H1 (cell line): ENCODE measurements around the gene DHPS. TPM values are rescaled to one million over a fixed set of nuclear protein-coding genes. Genes with fewer than 3 reads are reported as not detected.

ENCODE experiments used
- CTCF ChIA-PET: fragments of 300-600 bp; sonication (Branson Sonifier 250); formaldehyde crosslinking; loops from one replicate; lab custom pipeline; 2021; ENCODE audit not compliant: partially characterized antibody; lab: Charles Lee
- POLR2A ChIA-PET: fragments of 300-600 bp; sonication (Branson Sonifier 250); formaldehyde crosslinking; loops from one replicate; lab custom pipeline; 2021; ENCODE audit warnings: inconsistent platforms; ENCODE audit not compliant: partially characterized antibody; lab: Charles Lee
- DNase-seq, 2 experiments: peaks; one replicate each; pipeline versions ENCODE4 v3.0.0 to v3.0.0-alpha.2; 2010 to 2022; ENCODE audit warnings: low spot score in 2 of 2, low read depth in 1 of 2, mixed read lengths in 1 of 2
- FAIRE-seq: peaks from 2 replicates; lab custom pipeline; 2011; peaks lifted over from hg19 to GRCh38; lab: Jason Lieb, UNC
- H2AFZ ChIP-seq: 2 replicates; pipeline ENCODE4 v1.8.1; 2012; ENCODE audit warnings: low read length, inconsistent platforms
- H2AK5ac ChIP-seq: 2 replicates; pipeline ENCODE4 v1.6.1; 2013; ENCODE audit warnings: low read depth, low read length
- H2BK120ac ChIP-seq: replicated peaks from 2 replicates; pipeline ENCODE3; 2013; ENCODE audit warnings: low read depth, low read length, inconsistent platforms
- H2BK12ac ChIP-seq: 2 replicates; pipeline ENCODE4 v1.6.1; 2013; ENCODE audit warnings: low read depth, low read length
- H2BK15ac ChIP-seq: 2 replicates; pipeline ENCODE4 v1.6.1; 2013; ENCODE audit warnings: low read length
- H2BK20ac ChIP-seq: 2 replicates; pipeline ENCODE4 v1.6.1; 2013; ENCODE audit warnings: low read length
- H2BK5ac ChIP-seq: 2 replicates; pipeline ENCODE4 v1.6.1; 2013; ENCODE audit warnings: low read depth, low read length
- H3K14ac ChIP-seq: 2 replicates; pipeline ENCODE4 v1.6.1; 2013; ENCODE audit warnings: inconsistent platforms; ENCODE audit not compliant: insufficient read length
- H3K18ac ChIP-seq: 2 replicates; pipeline ENCODE4 v1.6.1; 2013; ENCODE audit warnings: low read length; ENCODE audit errors: extremely low read depth
- H3K23ac ChIP-seq: 2 replicates; pipeline ENCODE4 v1.6.1; 2013; ENCODE audit warnings: inconsistent platforms; ENCODE audit not compliant: insufficient read length
- H3K23me2 ChIP-seq: 2 replicates; pipeline ENCODE4 v1.6.1; 2013; ENCODE audit warnings: low read depth, low read length
- H3K27ac ChIP-seq: 2 replicates; pipeline ENCODE4 v1.6.1; 2011; ENCODE audit warnings: low read depth, low read length, inconsistent platforms
- H3K27me3 ChIP-seq, 4 experiments: replicated peaks in 1 of 4; 1 replicate in 1 of 4; 2 replicates in 3 of 4; pipeline versions ENCODE4 v1.6.1 to v1.8.1; 2011 to 2013; ENCODE audit warnings: low read length in 3 of 4, mild to moderate bottlenecking in 3 of 4, inconsistent platforms in 2 of 4, mixed read lengths in 2 of 4, moderate library complexity in 1 of 4; ENCODE audit not compliant: control insufficient read depth in 3 of 4, insufficient read depth in 3 of 4; ENCODE audit errors: extremely low read depth in 1 of 4
- H3K36me3 ChIP-seq, 4 experiments: 2 replicates each; pipeline versions ENCODE4 v1.6.1 to v1.8.1; 2011 to 2013; ENCODE audit warnings: mild to moderate bottlenecking in 4 of 4, low read length in 3 of 4, moderate library complexity in 2 of 4, control low read depth in 1 of 4, inconsistent platforms in 1 of 4; ENCODE audit not compliant: insufficient read depth in 4 of 4, control insufficient read depth in 2 of 4
- H3K4ac ChIP-seq: replicated peaks from 2 replicates; pipeline ENCODE3; 2013; ENCODE audit warnings: low read length, low read depth, mixed read lengths, inconsistent platforms; ENCODE audit not compliant: insufficient read length
- H3K4me1 ChIP-seq, 4 experiments: replicated peaks in 1 of 4; 1 replicate in 1 of 4; 2 replicates in 3 of 4; pipeline versions ENCODE4 v1.6.1 to v1.8.1; 2011 to 2013; ENCODE audit warnings: low read length in 3 of 4, inconsistent platforms in 2 of 4, mixed read lengths in 1 of 4; ENCODE audit not compliant: insufficient read depth in 4 of 4, control insufficient read depth in 3 of 4
- H3K4me2 ChIP-seq, 2 experiments: 2 replicates each; pipeline versions ENCODE4 v1.6.1 to v1.8.1; 2011 to 2013; ENCODE audit warnings: low read depth in 2 of 2, low read length in 2 of 2, control low read depth in 1 of 2, inconsistent platforms in 1 of 2, mild to moderate bottlenecking in 1 of 2; ENCODE audit not compliant: insufficient read depth in 1 of 2
- H3K4me3 ChIP-seq, 4 experiments: fragments of 200-600, 300-600 bp in 1 of 4; sonication (generic), shearing (Covaris generic), sonication (Bioruptor Twin) in 1 of 4; 2 replicates each; pipeline versions ENCODE4 v1.5.1 to v1.8.1; 2011 to 2016; ENCODE audit warnings: low read length in 4 of 4, low read depth in 3 of 4, control low read depth in 2 of 4, inconsistent platforms in 2 of 4, mild to moderate bottlenecking in 2 of 4, mixed read lengths in 1 of 4, moderate library complexity in 1 of 4; ENCODE audit not compliant: insufficient read depth in 2 of 4; ENCODE audit errors: extremely low read depth in 1 of 4
- H3K56ac ChIP-seq: replicated peaks from 2 replicates; pipeline ENCODE3; 2013; ENCODE audit warnings: low read depth, mild to moderate bottlenecking, mixed read lengths, low read length, inconsistent platforms; ENCODE audit not compliant: insufficient read length
- H3K79me1 ChIP-seq: 2 replicates; pipeline ENCODE4 v1.6.1; 2013; ENCODE audit warnings: low read depth, low read length, control low read depth
- H3K79me2 ChIP-seq, 2 experiments: 2 replicates each; pipeline versions ENCODE4 v1.6.1 to v1.8.1; 2012 to 2013; ENCODE audit warnings: low read length in 2 of 2, mild to moderate bottlenecking in 2 of 2, inconsistent platforms in 1 of 2; ENCODE audit not compliant: insufficient read depth in 2 of 2, control insufficient read depth in 1 of 2
- H3K9ac ChIP-seq, 4 experiments: replicated peaks in 1 of 4; 1 replicate in 1 of 4; 2 replicates in 3 of 4; pipeline versions ENCODE4 v1.6.1 to v1.8.1; 2011 to 2013; ENCODE audit warnings: low read depth in 3 of 4, low read length in 3 of 4, control low read depth in 2 of 4, mild to moderate bottlenecking in 2 of 4, moderate library complexity in 2 of 4, inconsistent platforms in 1 of 4; ENCODE audit errors: extremely low read depth in 1 of 4
- H3K9me3 ChIP-seq, 2 experiments: 2 replicates each; pipeline versions ENCODE4 v1.6.1 to v1.8.1; 2012 to 2013; ENCODE audit warnings: mild to moderate bottlenecking in 2 of 2, moderate library complexity in 2 of 2, control low read depth in 1 of 2, inconsistent platforms in 1 of 2, low read depth in 1 of 2, low read length in 1 of 2, mixed read lengths in 1 of 2; ENCODE audit not compliant: insufficient read depth in 2 of 2
- H4K20me1 ChIP-seq, 2 experiments: replicated peaks in 1 of 2; 2 replicates each; pipeline versions ENCODE3 to v1.8.1; 2011 to 2013; ENCODE audit warnings: inconsistent platforms in 2 of 2, low read length in 2 of 2, mild to moderate bottlenecking in 1 of 2; ENCODE audit not compliant: insufficient read depth in 2 of 2, control insufficient read depth in 1 of 2
- H4K5ac ChIP-seq: 2 replicates; pipeline ENCODE4 v1.6.1; 2013; ENCODE audit warnings: low read length, low read depth, mixed read lengths, inconsistent platforms; ENCODE audit not compliant: insufficient read length
- H4K8ac ChIP-seq: 2 replicates; pipeline ENCODE4 v1.8.0; 2013; ENCODE audit warnings: mild to moderate bottlenecking, moderate library complexity, low read length, inconsistent platforms; ENCODE audit not compliant: insufficient read depth; ENCODE audit errors: extremely low read depth
- H4K91ac ChIP-seq: replicated peaks from 2 replicates; pipeline ENCODE3; 2013; ENCODE audit warnings: low read length, mixed read lengths, inconsistent platforms; ENCODE audit not compliant: insufficient read length
- ASH2L ChIP-seq: fragments of 200-600, 300-600 bp; sonication (generic); IDR thresholded peaks from one replicate; pipeline ENCODE4 v1.7.1; 2017; ENCODE audit warnings: low read length
- CTBP2 ChIP-seq: IDR thresholded peaks from 2 replicates; pipeline ENCODE4 v1.7.0; 2011; ENCODE audit warnings: borderline replicate concordance, mild to moderate bottlenecking, moderate library complexity, mixed read lengths, low read length; ENCODE audit not compliant: insufficient read depth, insufficient read length
- EGR1 ChIP-seq: IDR thresholded peaks from 2 replicates; pipeline ENCODE4 v1.6.1; 2011; ENCODE audit warnings: low read depth, low read length, borderline replicate concordance
- HDAC6 ChIP-seq: IDR thresholded peaks from one replicate; pipeline ENCODE4 v1.7.1; 2012; ENCODE audit warnings: low read depth, mild to moderate bottlenecking, inconsistent platforms, low read length, moderate library complexity
- POU5F1 ChIP-seq: IDR thresholded peaks from 2 replicates; pipeline ENCODE4 v1.6.1; 2011; ENCODE audit warnings: low read depth, mild to moderate bottlenecking, low read length, moderate library complexity
- SAP30 ChIP-seq: fragments of 300-600 bp; sonication (generic); IDR thresholded peaks from 2 replicates; pipeline ENCODE4 v1.7.1; 2012; ENCODE audit warnings: low read length, moderate library complexity, mild to moderate bottlenecking, inconsistent platforms; ENCODE audit not compliant: insufficient read depth, insufficient replicate concordance
- SP2 ChIP-seq: IDR thresholded peaks from 2 replicates; pipeline ENCODE4 v1.6.1; 2012; ENCODE audit warnings: mild to moderate bottlenecking, low read length, inconsistent platforms
- WGBS, 2 experiments: shearing (Covaris generic) in 1 of 2; methylation state at CpG; one replicate each; pipeline versions ENCODE4 v1.1.6 to v1.1.7; 2013 to 2015; ENCODE audit warnings: low lambda C conversion rate in 2 of 2, mixed read lengths in 2 of 2, inconsistent platforms in 1 of 2, low coverage in 1 of 2, missing lambda C conversion rate in 1 of 2; ENCODE audit not compliant: insufficient replicate concordance in 2 of 2, insufficient coverage in 1 of 2, insufficient read length in 1 of 2; ENCODE audit errors: extremely low coverage in 1 of 2, missing lambda C conversion rate in 1 of 2; 5-methylcytosine and 5-hydroxymethylcytosine counted together
- polyA plus RNA-seq, 7 experiments: library from polyadenylated mRNA; depleted of rRNA in 3 of 7; stranded (reverse) in 5 of 7; unstranded in 2 of 7; fragments of >200 nt in 5 of 7; fragments of 200-250 nt in 2 of 7; gene quantifications; 1 replicate in 5 of 7; 2 replicates in 1 of 7; 4 replicates in 1 of 7; pipeline versions ENCODE4 v1.2.1 to v1.2.3, GENCODE V29; 2011 to 2013; ENCODE audit warnings: missing spikeins in 2 of 7, mixed read lengths in 2 of 7
- total RNA-seq: library from RNA; stranded (reverse); fragmentation: NEBNext Ultra II Directional; extraction: Animal tissue kit (Norgen Biotek cat#: 25700); gene quantifications from 2 replicates; pipeline ENCODE4 v1.2.1, GENCODE V29; 2021
- TF ChIP-seq, protein P1 (sequence below): IDR thresholded peaks from 2 replicates; pipeline ENCODE4 v1.6.1; 2012; ENCODE audit warnings: low read length, inconsistent platforms
- TF ChIP-seq, protein P2 (sequence below): IDR thresholded peaks from 2 replicates; pipeline ENCODE4 v1.6.1; 2011; ENCODE audit warnings: low read depth, mild to moderate bottlenecking, low read length; ENCODE audit not compliant: insufficient read depth

The DHPS gene
- total and polyA plus RNA-seq, 2 of the 8 experiments (the other 6 are each of a cell fraction or from before 2014, with no cell fraction given), result 86.6 to 99.6 TPM

DNA sequence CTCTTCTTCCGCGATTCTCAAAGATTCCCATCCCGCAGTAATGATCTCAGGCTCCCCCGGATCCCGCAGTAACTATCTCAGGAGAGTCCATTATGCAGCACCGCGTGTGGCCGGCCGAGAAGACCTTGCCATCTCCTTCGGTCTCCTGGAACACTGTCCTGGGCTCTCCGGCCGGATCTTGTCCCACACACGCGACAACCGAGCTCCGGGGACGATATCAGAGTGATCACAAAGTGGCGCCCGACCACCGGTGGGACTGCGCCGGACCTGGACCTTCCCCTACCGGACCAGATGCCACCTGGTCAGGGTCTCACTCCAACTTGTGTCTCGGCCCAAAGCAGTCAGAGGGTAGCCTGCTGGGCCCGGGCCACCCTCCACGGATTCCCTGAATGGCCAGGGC is 39.2 kb downstream of the DHPS start:
- Histone ChIP-seq H2BK120ac (no peak overlapping the region), H3K79me2 (no peaks in the 10 kb centered on the region), H3K23me2 (peaks cover 1% of the 10 kb centered on the region; the same call in 1 of the 2 replicates), H2BK12ac (no peak overlapping the region), H2BK15ac (no peak overlapping the region), H3K4me3 (no peak overlapping the region), H3K36me3 (no peaks in the 10 kb centered on the region), H3K56ac (no peak overlapping the region), H4K8ac (no peak overlapping the region), H3K4me2 (no peak overlapping the region), H3K79me1 (no peaks in the 10 kb centered on the region), H3K4me1 (no peaks in the 10 kb centered on the region; a peak in 2 of 7 replicates), H3K27ac (no peak overlapping the region), H4K91ac (no peak overlapping the region), H3K27me3 (no peaks in the 10 kb centered on the region), H4K5ac (no peak overlapping the region), H3K18ac (no peak overlapping the region), H4K20me1 (no peaks in the 10 kb centered on the region), H3K9me3 (no peaks in the 10 kb centered on the region), H2BK20ac (no peak overlapping the region), H2BK5ac (no peak overlapping the region), H3K9ac (no peak overlapping the region), H3K4ac (no peak overlapping the region), H3K14ac (no peak overlapping the region), H2AFZ (no peak overlapping the region), H3K23ac (no peak overlapping the region), H2AK5ac (no peak overlapping the region)
- no peak for DNase-seq
- WGBS, 2 experiments, result 94% methylated on average over 26 of the region's 26 CpGs; no CpG with 5 or more reads in 1 of the 2 experiments
- no peak for FAIRE-seq
- POLR2A ChIA-PET, result interaction anchor here (1.4 kb wide), 1 partner anchor 10 kb away, joined by 4 read pairs; no protein-coding TSS in a partner anchor
- CTCF ChIA-PET, result interaction anchor here (0.7 kb wide), 1 partner anchor 30 kb away, joined by 4 read pairs; no protein-coding TSS in a partner anchor
- TF ChIP-seq SAP30 (no peak), POU5F1 (no peak), SP2 (no peak), EGR1 (no peak), ASH2L (no peak), CTBP2 (no peak), HDAC6 (no peak)
- TF ChIP-seq, protein P1, sequence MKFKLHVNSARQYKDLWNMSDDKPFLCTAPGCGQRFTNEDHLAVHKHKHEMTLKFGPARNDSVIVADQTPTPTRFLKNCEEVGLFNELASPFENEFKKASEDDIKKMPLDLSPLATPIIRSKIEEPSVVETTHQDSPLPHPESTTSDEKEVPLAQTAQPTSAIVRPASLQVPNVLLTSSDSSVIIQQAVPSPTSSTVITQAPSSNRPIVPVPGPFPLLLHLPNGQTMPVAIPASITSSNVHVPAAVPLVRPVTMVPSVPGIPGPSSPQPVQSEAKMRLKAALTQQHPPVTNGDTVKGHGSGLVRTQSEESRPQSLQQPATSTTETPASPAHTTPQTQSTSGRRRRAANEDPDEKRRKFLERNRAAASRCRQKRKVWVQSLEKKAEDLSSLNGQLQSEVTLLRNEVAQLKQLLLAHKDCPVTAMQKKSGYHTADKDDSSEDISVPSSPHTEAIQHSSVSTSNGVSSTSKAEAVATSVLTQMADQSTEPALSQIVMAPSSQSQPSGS, result no peak
- TF ChIP-seq, protein P2, sequence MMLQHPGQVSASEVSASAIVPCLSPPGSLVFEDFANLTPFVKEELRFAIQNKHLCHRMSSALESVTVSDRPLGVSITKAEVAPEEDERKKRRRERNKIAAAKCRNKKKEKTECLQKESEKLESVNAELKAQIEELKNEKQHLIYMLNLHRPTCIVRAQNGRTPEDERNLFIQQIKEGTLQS, result no peak
